ENCODE measurements around the gene AMBP.

DNA sequence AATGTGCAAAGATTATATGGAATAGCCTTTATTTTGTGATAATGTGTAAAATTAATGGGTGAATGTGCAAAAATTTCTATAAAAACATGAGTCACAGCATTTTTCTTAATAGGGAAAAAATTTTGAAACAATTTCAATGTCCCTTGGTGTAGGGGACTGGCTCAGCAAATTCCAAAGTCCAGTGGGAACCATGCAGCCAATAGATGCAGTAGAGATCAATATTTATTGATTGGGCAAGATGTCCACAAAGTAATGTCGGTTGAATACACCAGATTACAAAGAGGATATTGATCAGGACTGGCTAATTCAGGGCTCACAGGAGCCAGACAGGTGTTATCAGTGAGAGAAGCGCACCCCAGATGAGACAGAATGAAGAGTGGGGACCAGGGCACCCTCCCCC, 62.5 kb downstream of the AMBP start:
- no peak for TF ChIP-seq EZH2 (IDR thresholded peaks at IDR 0.05; ENCODE audit: borderline replicate concordance, low read depth, low read length, poor library complexity, severe bottlenecking)
- TF ChIP-seq, protein P1, sequence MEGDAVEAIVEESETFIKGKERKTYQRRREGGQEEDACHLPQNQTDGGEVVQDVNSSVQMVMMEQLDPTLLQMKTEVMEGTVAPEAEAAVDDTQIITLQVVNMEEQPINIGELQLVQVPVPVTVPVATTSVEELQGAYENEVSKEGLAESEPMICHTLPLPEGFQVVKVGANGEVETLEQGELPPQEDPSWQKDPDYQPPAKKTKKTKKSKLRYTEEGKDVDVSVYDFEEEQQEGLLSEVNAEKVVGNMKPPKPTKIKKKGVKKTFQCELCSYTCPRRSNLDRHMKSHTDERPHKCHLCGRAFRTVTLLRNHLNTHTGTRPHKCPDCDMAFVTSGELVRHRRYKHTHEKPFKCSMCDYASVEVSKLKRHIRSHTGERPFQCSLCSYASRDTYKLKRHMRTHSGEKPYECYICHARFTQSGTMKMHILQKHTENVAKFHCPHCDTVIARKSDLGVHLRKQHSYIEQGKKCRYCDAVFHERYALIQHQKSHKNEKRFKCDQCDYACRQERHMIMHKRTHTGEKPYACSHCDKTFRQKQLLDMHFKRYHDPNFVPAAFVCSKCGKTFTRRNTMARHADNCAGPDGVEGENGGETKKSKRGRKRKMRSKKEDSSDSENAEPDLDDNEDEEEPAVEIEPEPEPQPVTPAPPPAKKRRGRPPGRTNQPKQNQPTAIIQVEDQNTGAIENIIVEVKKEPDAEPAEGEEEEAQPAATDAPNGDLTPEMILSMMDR (conservative IDR thresholded peaks at IDR 0.05; ENCODE audit: low read depth, low read length), result no peak

All from A673 (cell line).